RWPE2 (cell line): ENCODE data around the gene PPM1H.
A peak's percentile ranks its signal among the peaks of the same experiment; 100 is the strongest.

Source experiments
- ATAC-seq: fragments of 200-7000 bp; cut with Tn5 transposase; 3 replicates; pipeline ENCODE4 v1.9.1; 2021; ENCODE audit warnings: low read depth
- DNase-seq: peaks from one replicate; pipeline ENCODE4 v3.0.0-alpha.2; 2020; ENCODE audit warnings: low spot score
- H3K27ac ChIP-seq: fragments of 450-650 bp; 2 replicates; pipeline ENCODE4 v1.5.1; 2017; ENCODE audit warnings: mild to moderate bottlenecking; ENCODE audit not compliant: poor library complexity, severe bottlenecking
- H3K27me3 ChIP-seq: fragments of 250-450 bp; sonication (Bioruptor Pico); 2 replicates; pipeline ENCODE4 v1.5.1; 2021; ENCODE audit warnings: mild to moderate bottlenecking, moderate library complexity; ENCODE audit not compliant: insufficient read depth, poor library complexity, severe bottlenecking
- H3K36me3 ChIP-seq: fragments of 250-450 bp; sonication (Bioruptor Pico); 2 replicates; pipeline ENCODE4 v1.5.1; 2020; ENCODE audit warnings: low read depth, mild to moderate bottlenecking, moderate library complexity
- H3K4me1 ChIP-seq: fragments of 250-450 bp; sonication (Bioruptor Pico); 2 replicates; pipeline ENCODE4 v1.5.1; 2021; ENCODE audit warnings: mild to moderate bottlenecking, moderate library complexity; ENCODE audit not compliant: insufficient read depth, poor library complexity, severe bottlenecking
- H3K4me3 ChIP-seq: fragments of 250-450 bp; sonication (Bioruptor Pico); 2 replicates; pipeline ENCODE4 v1.5.1; 2021; ENCODE audit warnings: mild to moderate bottlenecking, moderate library complexity; ENCODE audit not compliant: severe bottlenecking
- H3K9me3 ChIP-seq: fragments of 250-450 bp; sonication (Bioruptor Pico); 2 replicates; pipeline ENCODE4 v1.5.1; 2021; ENCODE audit warnings: mild to moderate bottlenecking, moderate library complexity; ENCODE audit not compliant: severe bottlenecking
- TF ChIP-seq, protein P1 (sequence below): fragments of 450-650 bp; IDR thresholded peaks from one replicate; pipeline ENCODE4 v1.5.1; 2017; ENCODE audit warnings: mild to moderate bottlenecking, moderate library complexity; ENCODE audit not compliant: poor library complexity, severe bottlenecking

The PPM1H gene

DNA sequence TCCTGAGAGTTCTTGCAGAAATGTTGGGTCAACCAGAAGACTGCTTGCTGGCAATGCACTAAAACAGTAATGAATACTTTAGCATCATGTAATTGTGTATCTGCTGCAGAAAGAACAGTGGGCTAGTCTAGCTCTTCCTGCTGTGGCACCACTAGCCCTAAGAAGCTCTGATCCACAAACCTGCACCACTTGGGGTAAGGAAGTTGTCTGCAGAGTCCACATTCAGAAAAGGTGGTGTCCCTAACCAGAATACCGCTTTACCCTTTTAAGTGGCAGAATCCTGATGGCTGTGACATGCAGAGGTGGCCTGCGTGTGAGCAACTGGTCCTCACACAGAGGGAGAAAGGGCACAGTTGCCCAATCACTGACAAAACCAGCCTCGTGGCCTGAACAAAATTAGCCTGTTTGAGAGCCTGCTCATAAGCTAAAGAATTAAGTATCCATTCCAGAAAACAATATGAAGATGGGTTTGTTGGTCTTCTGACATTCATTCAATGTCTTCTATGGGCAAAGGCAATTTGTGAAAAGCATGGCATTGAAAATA is 165.8 kb downstream of the PPM1H start:
- no peaks in the 10 kb centered on the region for H3K9me3 ChIP-seq
- TF ChIP-seq, protein P1, sequence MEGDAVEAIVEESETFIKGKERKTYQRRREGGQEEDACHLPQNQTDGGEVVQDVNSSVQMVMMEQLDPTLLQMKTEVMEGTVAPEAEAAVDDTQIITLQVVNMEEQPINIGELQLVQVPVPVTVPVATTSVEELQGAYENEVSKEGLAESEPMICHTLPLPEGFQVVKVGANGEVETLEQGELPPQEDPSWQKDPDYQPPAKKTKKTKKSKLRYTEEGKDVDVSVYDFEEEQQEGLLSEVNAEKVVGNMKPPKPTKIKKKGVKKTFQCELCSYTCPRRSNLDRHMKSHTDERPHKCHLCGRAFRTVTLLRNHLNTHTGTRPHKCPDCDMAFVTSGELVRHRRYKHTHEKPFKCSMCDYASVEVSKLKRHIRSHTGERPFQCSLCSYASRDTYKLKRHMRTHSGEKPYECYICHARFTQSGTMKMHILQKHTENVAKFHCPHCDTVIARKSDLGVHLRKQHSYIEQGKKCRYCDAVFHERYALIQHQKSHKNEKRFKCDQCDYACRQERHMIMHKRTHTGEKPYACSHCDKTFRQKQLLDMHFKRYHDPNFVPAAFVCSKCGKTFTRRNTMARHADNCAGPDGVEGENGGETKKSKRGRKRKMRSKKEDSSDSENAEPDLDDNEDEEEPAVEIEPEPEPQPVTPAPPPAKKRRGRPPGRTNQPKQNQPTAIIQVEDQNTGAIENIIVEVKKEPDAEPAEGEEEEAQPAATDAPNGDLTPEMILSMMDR: no peak
- H3K4me1 ChIP-seq: no peaks in the 10 kb centered on the region
- H3K27me3 ChIP-seq: no peaks in the 10 kb centered on the region
- ATAC-seq: no peak
- DNase-seq: no peak
- no peaks in the 10 kb centered on the region for H3K36me3 ChIP-seq
- H3K4me3 ChIP-seq: no peak overlapping the region
- H3K27ac ChIP-seq: no peak overlapping the region

DNA sequence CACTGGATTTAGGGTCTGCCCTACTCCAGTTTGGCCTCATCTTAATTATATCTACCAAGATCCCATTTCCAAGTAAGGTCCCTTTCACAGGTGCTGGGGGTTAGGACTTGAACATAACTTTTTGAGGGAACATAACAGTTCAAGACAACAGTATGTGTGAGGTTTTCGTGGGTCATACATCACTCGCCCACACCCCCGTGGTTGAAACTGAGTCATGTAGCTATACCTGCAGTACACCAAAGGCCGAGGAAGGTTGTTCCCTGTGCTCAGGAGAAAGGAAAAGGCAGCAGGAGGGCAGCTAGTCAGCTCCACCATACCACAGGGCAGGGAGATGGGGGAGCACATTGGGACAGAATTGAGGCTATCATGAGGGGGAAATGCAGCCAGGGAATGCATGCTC is 167.0 kb downstream of the PPM1H start:
- H3K4me3 ChIP-seq: no peak overlapping the region
- no peaks in the 10 kb centered on the region for H3K9me3 ChIP-seq
- ATAC-seq: no peak
- TF ChIP-seq, protein P1: no peak
- H3K4me1 ChIP-seq: no peaks in the 10 kb centered on the region
- H3K27ac ChIP-seq: no peak overlapping the region
- no peaks in the 10 kb centered on the region for H3K36me3 ChIP-seq
- no peak for DNase-seq
- H3K27me3 ChIP-seq: no peaks in the 10 kb centered on the region

DNA sequence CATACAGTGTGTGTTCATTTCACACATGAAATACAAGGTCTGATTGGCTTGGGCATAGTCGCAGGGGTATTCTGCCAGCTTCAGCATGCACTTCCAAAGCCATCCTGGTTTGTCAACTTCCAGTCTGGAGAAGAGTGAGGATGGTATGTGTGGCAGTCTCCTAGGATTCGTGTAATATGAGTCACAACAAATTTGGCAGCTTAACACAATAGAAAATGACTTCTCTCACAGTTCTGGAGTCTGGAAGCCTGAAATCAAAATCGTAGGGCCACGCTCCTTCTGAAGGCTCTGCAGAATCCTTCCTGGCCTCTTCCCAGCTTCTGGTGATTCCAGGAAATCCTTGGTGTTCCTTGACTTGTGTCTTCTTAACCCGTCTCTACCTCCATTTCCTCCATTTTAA is 167.5 kb downstream of the PPM1H start:
- ATAC-seq (peak; percentile 73), DNase-seq (no peak)

DNA sequence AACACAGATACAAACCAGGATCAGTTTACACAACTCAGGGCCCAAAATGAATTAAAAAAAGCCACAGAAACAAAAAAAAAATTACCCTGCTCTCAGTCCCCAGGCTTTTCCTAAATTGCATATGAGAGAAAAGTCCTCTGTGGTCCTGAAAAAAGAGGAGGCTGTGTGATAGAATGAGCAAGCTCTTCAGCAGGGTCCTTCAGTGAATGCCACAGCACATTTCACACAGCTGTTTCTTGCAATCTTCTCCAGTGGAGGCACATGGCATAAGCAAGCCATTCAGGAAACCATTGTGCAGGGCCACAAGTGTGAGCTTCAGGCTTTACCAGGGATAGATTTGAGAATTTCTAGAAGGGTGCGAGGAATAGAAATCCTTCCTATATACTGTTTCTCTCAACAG is 168.5 kb downstream of the PPM1H start:
- Histone ChIP-seq H3K9me3 (no peaks in the 10 kb centered on the region), H3K27me3 (no peaks in the 10 kb centered on the region), H3K4me3 (no peak overlapping the region), H3K4me1 (no peaks in the 10 kb centered on the region), H3K27ac (no peak overlapping the region), H3K36me3 (no peaks in the 10 kb centered on the region)
- ATAC-seq (no peak), DNase-seq (no peak)
- TF ChIP-seq, protein P1: no peak

More for the DNA sequence above, 167.5 kb downstream of the PPM1H start:
- no peaks in the 10 kb centered on the region for H3K27me3 ChIP-seq
- H3K36me3 ChIP-seq: no peaks in the 10 kb centered on the region
- no peak overlapping the region for H3K4me3 ChIP-seq
- TF ChIP-seq, protein P1: no peak
- H3K9me3 ChIP-seq: no peaks in the 10 kb centered on the region
- no peak overlapping the region for H3K27ac ChIP-seq
- no peaks in the 10 kb centered on the region for H3K4me1 ChIP-seq

DNA sequence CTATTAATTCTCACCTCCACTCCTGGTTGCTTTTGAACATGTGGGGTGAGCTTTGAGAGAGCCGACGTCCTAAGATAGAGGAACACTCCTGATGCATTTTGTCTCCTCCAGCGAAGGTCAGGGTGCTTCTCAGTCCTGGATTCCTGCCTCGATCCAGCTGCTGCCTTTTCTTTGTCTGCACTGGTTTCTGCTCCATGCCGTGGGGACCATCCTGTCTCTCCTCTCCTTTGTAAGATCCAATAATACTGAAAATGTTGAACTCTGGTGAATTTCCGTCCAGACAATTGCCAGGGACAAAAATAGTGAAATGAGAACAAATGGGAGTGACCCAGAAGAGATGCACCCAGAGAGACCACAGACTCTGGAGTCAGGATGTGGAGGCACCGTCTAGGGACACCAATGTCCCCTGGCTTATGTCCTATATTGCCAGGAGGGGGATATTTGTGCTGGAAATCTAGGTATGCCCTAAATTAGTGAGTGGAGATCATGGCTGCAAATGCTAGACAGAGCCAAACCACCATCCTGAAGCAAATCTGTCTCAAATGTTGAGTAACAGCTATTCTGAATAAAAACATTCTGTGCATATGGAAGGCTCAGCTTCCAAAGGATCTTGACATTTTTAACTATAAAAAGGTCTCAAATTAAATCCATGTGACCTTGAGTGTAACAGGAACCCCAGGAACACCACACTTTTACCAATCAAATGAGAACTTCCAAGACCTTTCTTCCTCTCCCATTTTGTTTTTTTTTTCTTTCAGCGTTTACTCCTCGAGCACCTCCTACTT is 170.9 kb downstream of the PPM1H start:
- TF ChIP-seq, protein P1: no peak
- no peaks in the 10 kb centered on the region for H3K9me3 ChIP-seq
- no peak overlapping the region for H3K4me3 ChIP-seq
- DNase-seq (no peak), ATAC-seq (no peak)
- H3K27me3 ChIP-seq: no peaks in the 10 kb centered on the region
- H3K4me1 ChIP-seq: no peaks in the 10 kb centered on the region
- H3K36me3 ChIP-seq: no peaks in the 10 kb centered on the region
- H3K27ac ChIP-seq: no peak overlapping the region
